ENCODE data around the gene COL18A1. TPM values are rescaled to one million over a fixed set of nuclear protein-coding genes. Genes with fewer than 3 reads are reported as not detected.
"Not testable (repeated sequence)": the region's sequence is repeated elsewhere in the genome, so short reads cannot be mapped to it uniquely, and the experiment has no call there.

The COL18A1 gene
- polyA plus RNA-seq, 1 experiment, result 25.3 TPM

GRCh38 chr21:45499201-45499750 lies 94.3 kb downstream of the COL18A1 start:
- ChIA-PET CTCF (no interaction called here), POLR2A (no interaction called here)
- Histone ChIP-seq H3K27me3 (ENCODE audit: control insufficient read depth, insufficient read depth, low read length) (no peaks in the 10 kb centered on the region), H3K9me3 (ENCODE audit: control insufficient read depth, insufficient read depth, low read length) (peaks cover 14% of the 10 kb centered on the region; the same call in 1 of the 2 replicates), H3K4me3 (ENCODE audit: low read depth, low read length) (no peak overlapping the region), H3K27ac (ENCODE audit: low read depth, low read length) (no peak overlapping the region)
- TF ChIP-seq, protein P1, sequence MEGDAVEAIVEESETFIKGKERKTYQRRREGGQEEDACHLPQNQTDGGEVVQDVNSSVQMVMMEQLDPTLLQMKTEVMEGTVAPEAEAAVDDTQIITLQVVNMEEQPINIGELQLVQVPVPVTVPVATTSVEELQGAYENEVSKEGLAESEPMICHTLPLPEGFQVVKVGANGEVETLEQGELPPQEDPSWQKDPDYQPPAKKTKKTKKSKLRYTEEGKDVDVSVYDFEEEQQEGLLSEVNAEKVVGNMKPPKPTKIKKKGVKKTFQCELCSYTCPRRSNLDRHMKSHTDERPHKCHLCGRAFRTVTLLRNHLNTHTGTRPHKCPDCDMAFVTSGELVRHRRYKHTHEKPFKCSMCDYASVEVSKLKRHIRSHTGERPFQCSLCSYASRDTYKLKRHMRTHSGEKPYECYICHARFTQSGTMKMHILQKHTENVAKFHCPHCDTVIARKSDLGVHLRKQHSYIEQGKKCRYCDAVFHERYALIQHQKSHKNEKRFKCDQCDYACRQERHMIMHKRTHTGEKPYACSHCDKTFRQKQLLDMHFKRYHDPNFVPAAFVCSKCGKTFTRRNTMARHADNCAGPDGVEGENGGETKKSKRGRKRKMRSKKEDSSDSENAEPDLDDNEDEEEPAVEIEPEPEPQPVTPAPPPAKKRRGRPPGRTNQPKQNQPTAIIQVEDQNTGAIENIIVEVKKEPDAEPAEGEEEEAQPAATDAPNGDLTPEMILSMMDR (IDR thresholded peaks at IDR 0.05; ENCODE audit: low read depth, low read length), result no peak
- DNase-seq (ENCODE audit: low read depth, low spot score), result no peak

DNA sequence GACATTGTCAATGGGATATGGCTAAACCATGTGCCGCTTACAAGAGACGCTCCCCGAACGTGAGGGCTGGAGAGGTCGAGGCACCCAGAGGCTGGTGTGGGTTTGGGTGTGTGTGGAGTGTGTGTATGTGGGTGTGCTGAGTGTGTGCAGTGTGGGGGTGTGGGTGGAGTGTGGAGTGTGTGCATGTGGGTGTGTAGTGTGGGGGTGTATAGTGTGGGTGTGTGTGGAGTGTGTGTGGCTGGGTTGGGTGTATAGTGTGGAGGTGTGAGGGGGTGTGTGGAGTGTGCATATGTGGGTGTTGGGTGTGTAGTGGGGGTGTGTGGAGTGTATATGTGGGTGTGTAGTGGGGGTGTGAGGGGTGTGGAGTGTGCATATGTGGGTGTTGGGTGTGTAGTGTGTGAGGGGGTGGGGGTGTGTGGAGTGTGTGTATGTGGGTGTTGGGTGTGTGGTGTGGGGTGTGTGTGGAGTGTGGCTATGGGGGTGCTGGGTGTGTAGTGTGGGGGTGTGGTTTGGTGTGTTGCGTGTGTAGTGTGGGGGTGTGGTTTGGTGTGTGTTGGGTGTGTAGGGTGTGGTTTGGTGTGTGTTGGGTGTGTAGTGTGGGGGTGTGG lies 95.1 kb downstream of the COL18A1 start:
- no peak overlapping the region for H3K4me3 ChIP-seq (ENCODE audit: low read depth, low read length)
- POLR2A ChIA-PET, result no interaction called here

DNA sequence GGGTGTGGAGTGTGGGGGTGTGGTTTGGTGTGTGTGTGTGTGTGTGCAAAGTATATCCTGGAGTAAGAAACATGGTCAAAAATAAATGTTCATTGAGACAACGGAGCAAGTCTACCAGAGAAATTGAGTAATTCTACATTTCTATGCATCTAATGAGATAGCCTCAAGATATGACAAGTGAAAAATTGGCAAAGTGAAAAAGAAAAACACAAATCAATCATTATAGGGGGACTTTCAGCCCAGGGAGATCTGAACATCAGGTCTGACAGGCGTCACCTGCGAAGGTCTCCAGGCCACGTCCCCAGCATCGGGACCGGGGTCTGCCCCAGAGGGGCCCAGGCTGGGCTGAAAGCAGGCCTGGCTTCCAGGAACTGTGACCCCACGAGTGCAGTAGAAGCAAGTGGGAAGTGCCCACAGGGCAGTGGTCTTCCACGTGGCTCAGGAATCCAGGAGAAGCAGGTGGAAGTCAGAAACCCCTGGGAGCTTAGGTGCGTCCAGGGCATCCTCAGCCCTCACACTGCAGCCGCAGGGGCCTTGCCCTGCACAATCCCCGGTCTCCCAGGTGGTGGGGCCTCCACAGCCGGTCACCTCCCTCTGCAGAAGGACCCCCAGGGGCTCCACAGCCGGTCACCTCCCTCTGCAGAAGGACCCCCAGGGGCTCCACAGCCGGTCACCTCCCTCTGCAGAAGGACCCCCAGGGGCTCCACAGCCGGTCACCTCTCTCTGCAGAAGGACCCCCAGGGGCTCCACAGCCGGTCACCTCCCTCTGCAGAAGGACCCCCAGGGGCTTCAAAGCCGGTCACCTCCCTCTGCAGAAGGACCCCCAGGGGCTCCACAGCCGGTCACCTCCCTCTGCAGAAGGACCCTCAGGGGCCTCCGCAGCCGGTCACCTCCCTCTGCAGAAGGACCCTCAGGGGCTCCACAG lies 96.4 kb downstream of the COL18A1 start:
- CTCF ChIA-PET; H3K27me3 ChIP-seq (ENCODE audit: control insufficient read depth, insufficient read depth, low read length); H3K27ac ChIP-seq (ENCODE audit: low read depth, low read length); H3K4me3 ChIP-seq (ENCODE audit: low read depth, low read length); DNase-seq (ENCODE audit: low read depth, low spot score): not testable (repeated sequence)
- peaks cover 14% of the 10 kb centered on the region; the same call in 1 of the 2 replicates for H3K9me3 ChIP-seq (ENCODE audit: control insufficient read depth, insufficient read depth, low read length)
- POLR2A ChIA-PET, result interaction anchor here (0.9 kb wide), 1 partner anchor 209 kb away, joined by 5 read pairs; no protein-coding TSS in a partner anchor

More for the DNA sequence above, 95.1 kb downstream of the COL18A1 start:
- no peak for DNase-seq (ENCODE audit: low read depth, low spot score)
- CTCF ChIA-PET, result no interaction called here
- no peak overlapping the region for H3K27ac ChIP-seq (ENCODE audit: low read depth, low read length)
- peaks cover 14% of the 10 kb centered on the region; the same call in 1 of the 2 replicates for H3K9me3 ChIP-seq (ENCODE audit: control insufficient read depth, insufficient read depth, low read length)
- TF ChIP-seq, protein P1 (IDR thresholded peaks at IDR 0.05; ENCODE audit: low read depth, low read length), result no peak
- H3K27me3 ChIP-seq (ENCODE audit: control insufficient read depth, insufficient read depth, low read length), result no peaks in the 10 kb centered on the region

GRCh38 chr21:45502006-45502345 lies 97.0 kb downstream of the COL18A1 start:
- no peak overlapping the region for H3K4me3 ChIP-seq (ENCODE audit: low read depth, low read length)
- CTCF ChIA-PET, result no interaction called here
- TF ChIP-seq, protein P1 (IDR thresholded peaks at IDR 0.05; ENCODE audit: low read depth, low read length), result no peak
- POLR2A ChIA-PET, result no interaction called here
- H3K27me3 ChIP-seq (ENCODE audit: control insufficient read depth, insufficient read depth, low read length), result no peaks in the 10 kb centered on the region
- no peak for DNase-seq (ENCODE audit: low read depth, low spot score)
- peaks cover 14% of the 10 kb centered on the region; the same call in 1 of the 2 replicates for H3K9me3 ChIP-seq (ENCODE audit: control insufficient read depth, insufficient read depth, low read length)
- H3K27ac ChIP-seq (ENCODE audit: low read depth, low read length), result no peak overlapping the region

GRCh38 chr21:45502600-45502999 lies 97.6 kb downstream of the COL18A1 start:
- no peaks in the 10 kb centered on the region for H3K27me3 ChIP-seq (ENCODE audit: control insufficient read depth, insufficient read depth, low read length)
- no peak for DNase-seq (ENCODE audit: low read depth, low spot score)
- no peak overlapping the region for H3K27ac ChIP-seq (ENCODE audit: low read depth, low read length)
- TF ChIP-seq, protein P1 (IDR thresholded peaks at IDR 0.05; ENCODE audit: low read depth, low read length), result no peak
- peaks cover 9% of the 10 kb centered on the region; the same call in 1 of the 2 replicates for H3K9me3 ChIP-seq (ENCODE audit: control insufficient read depth, insufficient read depth, low read length)
- H3K4me3 ChIP-seq (ENCODE audit: low read depth, low read length), result no peak overlapping the region
- CTCF ChIA-PET, result no interaction called here
- POLR2A ChIA-PET, result no interaction called here

- H3K9me3 ChIP-seq (ENCODE audit: control insufficient read depth, insufficient read depth, low read length); H3K27me3 ChIP-seq (ENCODE audit: control insufficient read depth, insufficient read depth, low read length); DNase-seq (ENCODE audit: low read depth, low spot score); POLR2A ChIA-PET; H3K27ac ChIP-seq (ENCODE audit: low read depth, low read length); CTCF ChIA-PET; H3K4me3 ChIP-seq (ENCODE audit: low read depth, low read length): not testable (repeated sequence)
These were observed 98.3 kb downstream of the COL18A1 start for GRCh38 chr21:45503226-45503625.
